ENCODE results near the gene HSF2BP.

DNA sequence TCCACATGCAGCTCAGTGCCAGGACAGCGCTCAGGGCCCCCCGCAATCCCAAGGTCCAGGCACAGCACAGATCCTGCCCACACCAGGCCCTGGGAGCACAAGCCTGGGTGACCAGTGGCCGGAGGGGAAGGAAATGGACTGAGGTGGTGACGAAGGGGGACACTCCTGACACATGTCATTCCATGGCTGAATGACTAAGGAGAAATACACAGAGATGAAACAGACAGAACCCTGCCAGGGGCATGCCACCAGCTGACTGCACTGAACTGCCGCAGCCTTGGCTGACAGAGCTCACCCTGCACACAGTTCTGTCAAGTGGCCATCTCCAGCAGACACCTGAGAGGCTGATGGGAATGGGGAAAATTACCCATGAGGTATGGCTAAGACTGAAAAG, 56.1 kb downstream of the HSF2BP start:
- TF ChIP-seq CTCF (IDR thresholded peaks at IDR 0.05; ENCODE audit: control extremely low read depth in 1 of 3, insufficient read depth in 1 of 3, low read depth in 1 of 3, low read length in 3 of 3), result no peak
- no peak for TF ChIP-seq FOSL1 (IDR thresholded peaks at IDR 0.05; ENCODE audit: insufficient read depth, low read depth, low read length)
- no peak for TF ChIP-seq EP300 (IDR thresholded peaks at IDR 0.05; ENCODE audit: borderline replicate concordance in 1 of 2, low read depth in 2 of 2, low read length in 2 of 2)
- no peak for TF ChIP-seq POLR2A (IDR thresholded peaks at IDR 0.05; ENCODE audit: control extremely low read depth in 1 of 2, low read depth in 2 of 2, low read length in 2 of 2)
